Measurements from ENCODE around the gene SERPINB2.

Gene SERPINB2

GRCh38 chr18:63882333-63883141, 5.0 kb upstream of the SERPINB2 start:
- DNase-seq (ENCODE audit: low read depth) = peak; percentile 92
- H3K4me3 ChIP-seq (ENCODE audit: control insufficient read depth, low read depth, low read length) = no peak overlapping the region
- TF ChIP-seq CTCF (conservative IDR thresholded peaks at IDR 0.05; ENCODE audit: control insufficient read depth, insufficient read depth, low read depth, low read length) = no peak

GRCh38 chr18:63883617-63884016, 3.9 kb upstream of the SERPINB2 start:
- peak; percentile 10 for DNase-seq (ENCODE audit: low read depth)
- TF ChIP-seq CTCF (conservative IDR thresholded peaks at IDR 0.05; ENCODE audit: control insufficient read depth, insufficient read depth, low read depth, low read length) = no peak
- no peak overlapping the region for H3K4me3 ChIP-seq (ENCODE audit: control insufficient read depth, low read depth, low read length)

GRCh38 chr18:63888470-63889190, 1.1 kb downstream of the SERPINB2 start:
- H3K4me3 ChIP-seq (ENCODE audit: control insufficient read depth, low read depth, low read length) = no peak overlapping the region
- no peak for TF ChIP-seq CTCF (conservative IDR thresholded peaks at IDR 0.05; ENCODE audit: control insufficient read depth, insufficient read depth, low read depth, low read length)
- peak; percentile 14 for DNase-seq (ENCODE audit: low read depth)

GRCh38 chr18:63889626-63890025, 2.1 kb downstream of the SERPINB2 start:
- DNase-seq (ENCODE audit: low read depth) = no peak
- H3K4me3 ChIP-seq (ENCODE audit: control insufficient read depth, low read depth, low read length) = no peak overlapping the region

GRCh38 chr18:63890237-63890949, 2.9 kb downstream of the SERPINB2 start:
- H3K4me3 ChIP-seq (ENCODE audit: control insufficient read depth, low read depth, low read length) = no peak overlapping the region
- no peak for TF ChIP-seq CTCF (conservative IDR thresholded peaks at IDR 0.05; ENCODE audit: control insufficient read depth, insufficient read depth, low read depth, low read length)
- DNase-seq (ENCODE audit: low read depth) = no peak

More at GRCh38 chr18:63889626-63890025, 2.1 kb downstream of the SERPINB2 start:
- TF ChIP-seq CTCF (conservative IDR thresholded peaks at IDR 0.05; ENCODE audit: control insufficient read depth, insufficient read depth, low read depth, low read length) = no peak

- peak; percentile 12 for DNase-seq (ENCODE audit: low read depth)
- no peak for TF ChIP-seq CTCF (conservative IDR thresholded peaks at IDR 0.05; ENCODE audit: control insufficient read depth, insufficient read depth, low read depth, low read length)
- H3K4me3 ChIP-seq (ENCODE audit: control insufficient read depth, low read depth, low read length) = no peak overlapping the region
Observed at GRCh38 chr18:63890950-63891304, 3.4 kb downstream of the SERPINB2 start.
